Gastroesophageal sphincter (tissue), 4 donors: ENCODE measurements around the gene LAMTOR1. TPM values are rescaled to one million over a fixed set of nuclear protein-coding genes. Genes with fewer than 3 reads are reported as not detected.
"Not testable (repeated sequence)": the region's sequence is repeated elsewhere in the genome, so short reads cannot be mapped to it uniquely, and the experiment has no call there.

ENCODE experiments used
- ATAC-seq: fragments of 150-250 bp; one replicate; pipeline ENCODE4 v1.9.1; 2016; ENCODE audit warnings: mild to moderate bottlenecking, moderate library complexity
- H3K27ac ChIP-seq, 4 donors: fragments of 200-600 bp; sonication (generic) in 3 of 4; 1 replicate in 3 of 4; 2 replicates in 1 of 4; pipeline ENCODE4 v1.5.1; 2016 to 2019
- H3K27me3 ChIP-seq: fragments of 200-600 bp; sonication (generic); one replicate; pipeline ENCODE4 v1.5.1; 2019
- H3K36me3 ChIP-seq, 2 donors: fragments of 200-600 bp; sonication (generic); one replicate each; pipeline ENCODE4 v1.5.1; 2019; ENCODE audit warnings: control low read depth in 1 of 2
- H3K4me1 ChIP-seq, 3 donors: fragments of 200-600 bp; sonication (generic); 1 replicate in 2 of 3; 2 replicates in 1 of 3; pipeline ENCODE4 v1.5.1; 2016 to 2019; ENCODE audit warnings: control low read depth in 2 of 3
- H3K4me3 ChIP-seq, 2 donors: fragments of 200-600 bp; sonication (generic); one replicate each; pipeline ENCODE4 v1.5.1; 2019; ENCODE audit warnings: mild to moderate bottlenecking in 1 of 2, moderate library complexity in 1 of 2
- H3K9me3 ChIP-seq, 3 donors: fragments of 200-600 bp; sonication (generic); one replicate each; pipeline ENCODE4 v1.5.1; 2017 to 2019; ENCODE audit warnings: control low read depth in 2 of 3
- EP300 ChIP-seq: sonication (generic); formaldehyde crosslinking; IDR thresholded peaks from one replicate; pipeline ENCODE4 v1.6.1; 2017; ENCODE audit warnings: antibody characterized with exemption, mild to moderate bottlenecking
- POLR2A ChIP-seq, 2 donors: fragments of 450-650 bp; IDR thresholded peaks; one replicate each; pipeline ENCODE4 v1.6.1; 2017; ENCODE audit warnings: antibody characterized with exemption in 2 of 2, mild to moderate bottlenecking in 2 of 2, moderate library complexity in 1 of 2
- POLR2AphosphoS5 ChIP-seq: sonication (generic); formaldehyde crosslinking; IDR thresholded peaks from one replicate; pipeline ENCODE4 v1.6.1; 2017; ENCODE audit warnings: antibody characterized with exemption
- WGBS, 2 donors: methylation state at CpG; one replicate each; pipeline ENCODE4 v1.1.5; 2018; ENCODE audit warnings: low coverage in 1 of 2; 5-methylcytosine and 5-hydroxymethylcytosine counted together
- total RNA-seq, 4 donors: library from RNA; depleted of rRNA; stranded (reverse); fragments of >200 nt; gene quantifications; one replicate each; pipeline ENCODE4 v1.1.0, GENCODE V29; 2016
- TF ChIP-seq, protein P1 (sequence below), 4 experiments: fragments of 200-600 bp in 2 of 4; fragments of 450-650 bp in 2 of 4; sonication (generic) in 1 of 4; IDR thresholded peaks; one replicate each; pipeline ENCODE4 v1.5.1; 2017 to 2019; ENCODE audit warnings: antibody characterized with exemption in 4 of 4, mild to moderate bottlenecking in 2 of 4, moderate library complexity in 2 of 4

The LAMTOR1 gene
- total RNA-seq, 4 donors from 2014 or later, result 87.1 to 103 (median 98.2) TPM

DNA sequence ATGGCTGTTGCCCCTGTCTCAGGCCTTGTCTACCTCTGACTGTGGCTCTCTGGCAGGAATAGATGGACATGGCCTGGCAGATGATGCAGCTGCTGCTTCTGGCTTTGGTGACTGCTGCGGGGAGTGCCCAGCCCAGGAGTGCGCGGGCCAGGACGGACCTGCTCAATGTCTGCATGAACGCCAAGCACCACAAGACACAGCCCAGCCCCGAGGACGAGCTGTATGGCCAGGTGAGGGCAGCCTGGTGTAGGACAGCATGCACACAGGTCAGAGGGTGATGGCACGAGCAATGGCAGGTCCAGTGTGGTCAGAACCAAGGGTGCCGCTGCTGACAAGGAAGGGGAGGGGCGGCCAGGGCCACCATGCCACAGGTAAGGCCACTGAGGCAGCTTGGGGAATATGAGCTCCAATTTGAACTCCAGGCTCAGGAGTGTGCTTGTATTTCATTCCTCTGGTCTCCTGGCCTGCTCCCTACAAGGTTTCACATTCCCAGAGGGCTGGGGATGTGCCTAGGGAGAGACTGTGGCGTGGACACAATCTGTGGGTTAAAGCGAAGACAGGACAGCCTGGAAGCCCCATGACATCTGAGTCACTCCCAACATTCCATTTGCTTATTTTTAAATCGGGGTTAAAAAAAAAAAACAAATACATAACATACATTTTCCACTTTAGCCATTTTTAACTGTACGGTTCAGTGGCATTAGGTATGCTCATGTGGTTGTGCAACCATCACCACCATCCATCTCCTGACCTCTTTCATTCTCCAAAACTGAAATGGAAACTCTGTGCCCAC lies 33.0 kb upstream of the LAMTOR1 start:
- Histone ChIP-seq H3K27ac (no peak overlapping the region), H3K27me3 (peaks cover 12% of the 10 kb centered on the region), H3K9me3 (no peaks in the 10 kb centered on the region), H3K36me3 (no peaks in the 10 kb centered on the region), H3K4me3 (no peak overlapping the region), H3K4me1 (no peaks in the 10 kb centered on the region)
- WGBS, 2 donors, result 90% methylated on average over 2 to 4 of the region's 14 CpGs
- ATAC-seq, result no peak
- TF ChIP-seq, protein P1, sequence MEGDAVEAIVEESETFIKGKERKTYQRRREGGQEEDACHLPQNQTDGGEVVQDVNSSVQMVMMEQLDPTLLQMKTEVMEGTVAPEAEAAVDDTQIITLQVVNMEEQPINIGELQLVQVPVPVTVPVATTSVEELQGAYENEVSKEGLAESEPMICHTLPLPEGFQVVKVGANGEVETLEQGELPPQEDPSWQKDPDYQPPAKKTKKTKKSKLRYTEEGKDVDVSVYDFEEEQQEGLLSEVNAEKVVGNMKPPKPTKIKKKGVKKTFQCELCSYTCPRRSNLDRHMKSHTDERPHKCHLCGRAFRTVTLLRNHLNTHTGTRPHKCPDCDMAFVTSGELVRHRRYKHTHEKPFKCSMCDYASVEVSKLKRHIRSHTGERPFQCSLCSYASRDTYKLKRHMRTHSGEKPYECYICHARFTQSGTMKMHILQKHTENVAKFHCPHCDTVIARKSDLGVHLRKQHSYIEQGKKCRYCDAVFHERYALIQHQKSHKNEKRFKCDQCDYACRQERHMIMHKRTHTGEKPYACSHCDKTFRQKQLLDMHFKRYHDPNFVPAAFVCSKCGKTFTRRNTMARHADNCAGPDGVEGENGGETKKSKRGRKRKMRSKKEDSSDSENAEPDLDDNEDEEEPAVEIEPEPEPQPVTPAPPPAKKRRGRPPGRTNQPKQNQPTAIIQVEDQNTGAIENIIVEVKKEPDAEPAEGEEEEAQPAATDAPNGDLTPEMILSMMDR (IDR thresholded peaks at IDR 0.05), result no peak
- no peak for TF ChIP-seq POLR2AphosphoS5
- no peak for TF ChIP-seq POLR2A (IDR thresholded peaks at IDR 0.05)
- TF ChIP-seq EP300, result no peak

DNA sequence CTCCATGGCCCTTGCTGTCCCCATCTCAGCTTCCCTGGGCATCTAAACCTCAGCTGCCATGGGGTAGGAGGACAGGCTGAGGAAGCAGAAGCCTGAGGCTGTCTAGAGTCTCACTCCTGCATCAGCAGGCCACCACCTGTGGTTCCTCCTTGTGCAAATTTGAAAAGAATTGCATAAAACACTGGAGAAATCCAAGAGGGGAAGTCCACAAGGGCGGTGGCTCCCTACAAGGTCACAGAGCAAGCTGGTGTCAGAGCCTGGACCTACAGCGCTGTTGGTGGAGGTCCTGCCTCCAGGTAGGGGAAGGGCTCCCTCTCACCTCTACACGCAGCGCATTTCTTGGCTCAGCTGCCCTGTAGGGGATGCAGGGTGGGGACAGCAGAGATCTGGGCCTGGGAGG lies 32.4 kb upstream of the LAMTOR1 start, which contains the start of gene FOLR3:
TSS of gene FOLR3 (plus strand) at position 253 of the 400 bp plus-strand sequence. CDS start 228 bp downstream, outside the sequence.
- H3K36me3 ChIP-seq, H3K4me1 ChIP-seq, H3K9me3 ChIP-seq, H3K27ac ChIP-seq, H3K4me3 ChIP-seq: not testable (repeated sequence)
- ATAC-seq, result peak; percentile 43
- H3K27me3 ChIP-seq, result peaks cover 12% of the 10 kb centered on the region
- 100% methylated on average over 2 of the region's 4 CpGs; no CpG with 5 or more reads in 1 of the 2 donors for WGBS, 2 donors

DNA sequence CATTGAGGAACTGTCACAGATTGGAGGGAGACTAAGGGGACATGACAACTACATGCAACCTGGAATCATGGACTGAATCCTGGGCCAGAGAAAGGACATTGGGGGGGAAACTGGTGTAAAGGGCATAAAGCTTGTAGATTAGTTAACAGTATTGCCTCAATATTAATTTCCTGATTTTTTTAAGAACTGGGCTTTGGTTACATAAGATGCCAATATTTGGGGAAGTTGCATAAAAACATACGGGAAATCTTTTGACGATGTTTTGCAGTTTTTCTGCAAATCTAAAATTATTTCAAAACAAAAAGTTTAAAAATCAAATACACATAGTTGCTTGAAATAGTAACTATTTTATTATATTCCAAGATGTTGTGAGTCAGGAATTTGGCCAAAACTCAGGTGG lies 29.5 kb upstream of the LAMTOR1 start:
- Histone ChIP-seq H3K27ac (no peak overlapping the region), H3K9me3 (no peaks in the 10 kb centered on the region), H3K27me3 (peaks cover 12% of the 10 kb centered on the region), H3K36me3 (no peaks in the 10 kb centered on the region), H3K4me3 (no peak overlapping the region), H3K4me1 (no peaks in the 10 kb centered on the region)
- WGBS, 2 donors, result 83 to 91% methylated on average over 2 of the region's 2 CpGs
- no peak for TF ChIP-seq EP300
- TF ChIP-seq POLR2AphosphoS5, result no peak
- TF ChIP-seq, protein P1 (IDR thresholded peaks at IDR 0.05), result no peak
- no peak for TF ChIP-seq POLR2A (IDR thresholded peaks at IDR 0.05)
- ATAC-seq, result no peak

DNA sequence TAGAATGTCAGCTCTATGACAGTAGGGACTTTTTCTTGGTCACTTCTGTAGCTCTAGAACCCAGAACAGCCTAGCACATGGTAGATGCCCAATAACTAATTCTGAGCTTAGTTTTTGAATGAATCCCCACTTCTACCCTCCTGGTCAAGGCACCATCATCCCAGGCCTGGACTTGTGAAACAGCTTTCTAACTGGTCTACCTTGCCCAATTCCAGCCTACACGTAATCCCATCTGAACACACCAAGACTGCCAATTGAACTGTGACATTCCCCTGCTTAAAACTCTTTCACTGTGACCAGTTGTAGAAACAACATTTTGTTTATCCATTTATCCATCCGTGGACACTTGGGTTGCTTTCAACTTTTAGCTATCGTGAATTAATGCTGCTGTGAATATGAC lies 26.3 kb upstream of the LAMTOR1 start:
- no peak for TF ChIP-seq POLR2A (IDR thresholded peaks at IDR 0.05)
- TF ChIP-seq, protein P1 (IDR thresholded peaks at IDR 0.05), result no peak
- no peak for TF ChIP-seq POLR2AphosphoS5
- TF ChIP-seq EP300, result no peak
- 84 to 89% methylated on average over 3 of the region's 3 CpGs for WGBS, 2 donors
- no peak for ATAC-seq

DNA sequence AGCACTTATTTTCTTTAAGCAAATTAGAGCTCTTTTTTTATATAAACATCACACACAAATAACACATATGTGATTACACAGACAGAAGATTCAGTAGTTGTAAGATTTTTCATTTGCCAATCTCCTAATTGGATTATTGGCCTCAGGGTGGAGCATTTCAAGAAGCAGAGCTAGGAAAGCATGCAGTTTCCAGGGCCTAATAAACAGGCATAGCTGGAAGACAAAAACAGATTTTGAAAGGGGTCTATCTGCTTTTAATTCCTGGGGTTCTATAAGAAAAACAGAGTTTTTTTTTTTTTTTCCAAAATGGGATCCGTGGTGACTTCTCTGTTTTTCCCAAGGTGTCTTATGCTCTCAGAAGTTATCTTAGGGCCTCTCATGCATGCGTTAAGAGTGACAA lies 24.8 kb upstream of the LAMTOR1 start:
- no peaks in the 10 kb centered on the region for H3K9me3 ChIP-seq
- 59 to 69% methylated on average over 2 of the region's 2 CpGs for WGBS, 2 donors
- H3K27me3 ChIP-seq, result no peaks in the 10 kb centered on the region
- no peaks in the 10 kb centered on the region for H3K4me1 ChIP-seq
- no peak overlapping the region for H3K27ac ChIP-seq
- no peak overlapping the region for H3K4me3 ChIP-seq
- no peak for ATAC-seq
- TF ChIP-seq, protein P1 (IDR thresholded peaks at IDR 0.05), result no peak
- TF ChIP-seq POLR2AphosphoS5 (no peak), EP300 (no peak), POLR2A (IDR thresholded peaks at IDR 0.05) (no peak)
- H3K36me3 ChIP-seq, result no peaks in the 10 kb centered on the region

More for the DNA sequence above, 26.3 kb upstream of the LAMTOR1 start:
- no peaks in the 10 kb centered on the region for H3K36me3 ChIP-seq
- no peak overlapping the region for H3K4me3 ChIP-seq
- no peak overlapping the region for H3K27ac ChIP-seq
- H3K9me3 ChIP-seq, result no peaks in the 10 kb centered on the region
- H3K27me3 ChIP-seq, result no peaks in the 10 kb centered on the region
- no peaks in the 10 kb centered on the region for H3K4me1 ChIP-seq
